Activated CD4-positive, alpha-beta T cell treated with anti-CD3 and anti-CD28 coated beads for 36 hours (primary cell): Measurements from ENCODE around the gene USP34. TPM values are rescaled to one million over a fixed set of nuclear protein-coding genes. Genes with fewer than 3 reads are reported as not detected.

ENCODE experiments used
- ATAC-seq: fragments of 200-7000 bp; cut with Tn5 transposase; one replicate; pipeline ENCODE4 v1.10.0; 2021; ENCODE audit warnings: mild to moderate bottlenecking, moderate library complexity
- CTCF ChIA-PET: fragments of 350-600 bp; sonication (Branson Sonifier 250); formaldehyde crosslinking; loops from one replicate; lab custom pipeline; 2021; ENCODE audit warnings: antibody characterized with exemption; lab: Charles Lee
- POLR2A ChIA-PET: fragments of 350-600 bp; sonication (Branson Sonifier 250); formaldehyde crosslinking; loops from one replicate; lab custom pipeline; 2021; ENCODE audit warnings: antibody characterized with exemption, inconsistent platforms; lab: Charles Lee
- DNase-seq: peaks from one replicate; pipeline ENCODE4 v3.0.0-alpha.2; 2020
- H3K27ac Mint-ChIP-seq: one replicate; pipeline ENCODE4 v1.8.0; 2021; ENCODE audit warnings: mixed read lengths
- H3K27me3 Mint-ChIP-seq: one replicate; pipeline ENCODE4 v1.8.0; 2021; ENCODE audit warnings: mixed read lengths
- H3K36me3 Mint-ChIP-seq: one replicate; pipeline ENCODE4 v1.8.0; 2021; ENCODE audit warnings: low read depth, mixed read lengths
- H3K4me1 Mint-ChIP-seq: one replicate; pipeline ENCODE4 v1.8.0; 2021; ENCODE audit warnings: mixed read lengths
- H3K4me3 Mint-ChIP-seq: one replicate; pipeline ENCODE4 v1.8.0; 2021; ENCODE audit warnings: mild to moderate bottlenecking, moderate library complexity, mixed read lengths
- H3K9me3 Mint-ChIP-seq: one replicate; pipeline ENCODE4 v1.8.0; 2021; ENCODE audit warnings: low read depth, mixed read lengths
- intact Hi-C, 2 experiments: fragments of 100-400 bp; cut with DNase I in 1 of 2; cut with micrococcal nuclease in 1 of 2; formaldehyde crosslinking; loops; one replicate each; pipeline versions ENCODE4 v1.14.2 to v1.15.1; 2022 to 2024; cut with DNase I, micrococcal nuclease
- total RNA-seq, 2 experiments: library from RNA; stranded (reverse); gene quantifications; one replicate each; pipeline ENCODE4 v1.2.3, GENCODE V29; 2021

The USP34 gene
- total RNA-seq, 2 experiments from 2014 or later, result 63.7 to 67.6 TPM

- peaks cover 29% of the 10 kb centered on the region for H3K36me3 Mint-ChIP-seq
- H3K9me3 Mint-ChIP-seq, result no peaks in the 10 kb centered on the region
- DNase-seq (no peak), ATAC-seq (no peak)
- POLR2A ChIA-PET, result no interaction called here
- H3K4me1 Mint-ChIP-seq, result peaks cover 14% of the 10 kb centered on the region
- H3K4me3 Mint-ChIP-seq, result no peak overlapping the region
- intact Hi-C loops, result no loop called here
- no peaks in the 10 kb centered on the region for H3K27me3 Mint-ChIP-seq
- CTCF ChIA-PET, result no interaction called here
- no peak overlapping the region for H3K27ac Mint-ChIP-seq
Observed at GRCh38 chr2:61241266-61241665, 229.6 kb downstream of the USP34 start.

- Mint-ChIP-seq H3K36me3 (peaks cover 29% of the 10 kb centered on the region), H3K4me3 (no peak overlapping the region), H3K4me1 (peaks cover 14% of the 10 kb centered on the region), H3K27me3 (no peaks in the 10 kb centered on the region), H3K9me3 (no peaks in the 10 kb centered on the region), H3K27ac (peak overlapping the region; percentile 74)
- DNase-seq (no peak), ATAC-seq (no peak)
- intact Hi-C loops, result no loop called here
- CTCF ChIA-PET, result interaction anchor here (1.0 to 1.3 kb wide), 3 partner anchors 16 to 420 kb away, joined by 3 to 5 read pairs (median 3); no protein-coding TSS in a partner anchor
- POLR2A ChIA-PET, result no interaction called here
Observed at GRCh38 chr2:61238219-61239012, 232.5 kb downstream of the USP34 start.

- intact Hi-C loops, result no loop called here
- Mint-ChIP-seq H3K4me1 (peaks cover 14% of the 10 kb centered on the region), H3K9me3 (no peaks in the 10 kb centered on the region), H3K27ac (no peak overlapping the region), H3K4me3 (no peak overlapping the region), H3K36me3 (peaks cover 32% of the 10 kb centered on the region), H3K27me3 (no peaks in the 10 kb centered on the region)
- ATAC-seq (no peak), DNase-seq (no peak)
- CTCF ChIA-PET, result no interaction called here
- POLR2A ChIA-PET, result no interaction called here
Observed at GRCh38 chr2:61235716-61236115, 235.2 kb downstream of the USP34 start.

- ATAC-seq, result peak; percentile 81
- peaks cover 37% of the 10 kb centered on the region for H3K36me3 Mint-ChIP-seq
Observed at GRCh38 chr2:61233581-61233980, 237.3 kb downstream of the USP34 start.

GRCh38 chr2:61229936-61230335, 241.0 kb downstream of the USP34 start:
- H3K27me3 Mint-ChIP-seq, result no peaks in the 10 kb centered on the region
- ChIA-PET CTCF (interaction anchor here (1.1 kb wide), 1 partner anchor 9 kb away, joined by 3 read pairs; no protein-coding TSS in a partner anchor), POLR2A (no interaction called here)
- DNase-seq (no peak), ATAC-seq (no peak)
- no peaks in the 10 kb centered on the region for H3K4me1 Mint-ChIP-seq
- peaks cover 44% of the 10 kb centered on the region for H3K36me3 Mint-ChIP-seq
- H3K9me3 Mint-ChIP-seq, result no peaks in the 10 kb centered on the region
- intact Hi-C loops, result no loop called here
- no peak overlapping the region for H3K4me3 Mint-ChIP-seq
- H3K27ac Mint-ChIP-seq, result no peak overlapping the region

More at GRCh38 chr2:61233581-61233980, 237.3 kb downstream of the USP34 start:
- intact Hi-C loops, result no loop called here
- DNase-seq, result peak; percentile 39
- Mint-ChIP-seq H3K27me3 (no peaks in the 10 kb centered on the region), H3K4me1 (peaks cover 4% of the 10 kb centered on the region), H3K9me3 (no peaks in the 10 kb centered on the region), H3K4me3 (no peak overlapping the region), H3K27ac (no peak overlapping the region)
- CTCF ChIA-PET, result interaction anchor here (0.7 kb wide), 1 partner anchor 147 kb away, joined by 3 read pairs; no protein-coding TSS in a partner anchor
- POLR2A ChIA-PET, result interaction anchor here (0.7 kb wide), 1 partner anchor 352 kb away, joined by 3 read pairs; the partner anchor contains the start of gene REL

- ATAC-seq (no peak), DNase-seq (no peak)
- no peak overlapping the region for H3K4me3 Mint-ChIP-seq
- H3K4me1 Mint-ChIP-seq, result no peaks in the 10 kb centered on the region
- H3K27me3 Mint-ChIP-seq, result no peaks in the 10 kb centered on the region
- no peak overlapping the region for H3K27ac Mint-ChIP-seq
- intact Hi-C loops, result no loop called here
- H3K36me3 Mint-ChIP-seq, result peaks cover 46% of the 10 kb centered on the region
- H3K9me3 Mint-ChIP-seq, result no peaks in the 10 kb centered on the region
- POLR2A ChIA-PET, result no interaction called here
- CTCF ChIA-PET, result interaction anchor here (0.6 kb wide), 1 partner anchor 15 kb away, joined by 5 read pairs; no protein-coding TSS in a partner anchor
Observed at GRCh38 chr2:61222567-61222966, 248.3 kb downstream of the USP34 start.

- CTCF ChIA-PET, result interaction anchor here (0.6 to 1.4 kb wide), 2 partner anchors 15 to 16 kb away, joined by 5 read pairs; no protein-coding TSS in a partner anchor
- POLR2A ChIA-PET, result no interaction called here
Observed at GRCh38 chr2:61221819-61222218, 249.1 kb downstream of the USP34 start.

GRCh38 chr2:61220768-61221167, 250.1 kb downstream of the USP34 start:
- Mint-ChIP-seq H3K36me3 (peaks cover 41% of the 10 kb centered on the region), H3K9me3 (no peaks in the 10 kb centered on the region), H3K4me3 (no peak overlapping the region), H3K27me3 (no peaks in the 10 kb centered on the region), H3K4me1 (no peaks in the 10 kb centered on the region), H3K27ac (no peak overlapping the region)
- ChIA-PET POLR2A (no interaction called here), CTCF (interaction anchor here (0.5 to 1.4 kb wide), 5 partner anchors 9 to 496 kb away, joined by 3 to 5 read pairs (median 3); no protein-coding TSS in a partner anchor)
- intact Hi-C loops, result no loop called here
- DNase-seq, result no peak
- ATAC-seq, result no peak

More at GRCh38 chr2:61221819-61222218, 249.1 kb downstream of the USP34 start:
- H3K9me3 Mint-ChIP-seq, result no peaks in the 10 kb centered on the region
- no peaks in the 10 kb centered on the region for H3K27me3 Mint-ChIP-seq
- intact Hi-C loops, result no loop called here
- H3K36me3 Mint-ChIP-seq, result peaks cover 44% of the 10 kb centered on the region
- no peaks in the 10 kb centered on the region for H3K4me1 Mint-ChIP-seq
- DNase-seq (no peak), ATAC-seq (no peak)
- H3K27ac Mint-ChIP-seq, result no peak overlapping the region
- H3K4me3 Mint-ChIP-seq, result no peak overlapping the region

GRCh38 chr2:61218817-61219170, 252.1 kb downstream of the USP34 start:
- H3K27me3 Mint-ChIP-seq, result no peaks in the 10 kb centered on the region
- no peak for DNase-seq
- no peaks in the 10 kb centered on the region for H3K9me3 Mint-ChIP-seq
- POLR2A ChIA-PET, result no interaction called here
- H3K4me1 Mint-ChIP-seq, result no peaks in the 10 kb centered on the region
- CTCF ChIA-PET, result no interaction called here
- H3K36me3 Mint-ChIP-seq, result peaks cover 45% of the 10 kb centered on the region
- H3K4me3 Mint-ChIP-seq, result no peak overlapping the region
- intact Hi-C loops, result no loop called here
- H3K27ac Mint-ChIP-seq, result no peak overlapping the region
- ATAC-seq, result no peak

GRCh38 chr2:61218076-61218816, 252.6 kb downstream of the USP34 start:
- H3K4me1 Mint-ChIP-seq, result no peaks in the 10 kb centered on the region
- ATAC-seq (no peak), DNase-seq (no peak)
- CTCF ChIA-PET, result no interaction called here
- H3K36me3 Mint-ChIP-seq, result peaks cover 43% of the 10 kb centered on the region
- no peak overlapping the region for H3K4me3 Mint-ChIP-seq
- POLR2A ChIA-PET, result no interaction called here
- intact Hi-C loops, result no loop called here
- no peaks in the 10 kb centered on the region for H3K27me3 Mint-ChIP-seq
- H3K9me3 Mint-ChIP-seq, result no peaks in the 10 kb centered on the region
- H3K27ac Mint-ChIP-seq, result no peak overlapping the region

GRCh38 chr2:61214171-61214570, 256.7 kb downstream of the USP34 start:
- DNase-seq (no peak), ATAC-seq (no peak)
- H3K4me1 Mint-ChIP-seq, result no peaks in the 10 kb centered on the region
- intact Hi-C loops, result no loop called here
- no peaks in the 10 kb centered on the region for H3K9me3 Mint-ChIP-seq
- CTCF ChIA-PET, result interaction anchor here (0.6 to 1.3 kb wide), 2 partner anchors 12 to 431 kb away, joined by 5 to 6 read pairs; no protein-coding TSS in a partner anchor
- peak overlapping the region; percentile 10 for H3K27ac Mint-ChIP-seq
- peaks cover 21% of the 10 kb centered on the region for H3K36me3 Mint-ChIP-seq
- POLR2A ChIA-PET, result no interaction called here
- H3K27me3 Mint-ChIP-seq, result no peaks in the 10 kb centered on the region
- no peak overlapping the region for H3K4me3 Mint-ChIP-seq
